Measurements from ENCODE around the gene ROBO3. TPM values are rescaled to one million over a fixed set of nuclear protein-coding genes. Genes with fewer than 3 reads are reported as not detected.
A peak's percentile ranks its signal among the peaks of the same experiment; 100 is the strongest.

Gene ROBO3
- total RNA-seq (2014; rRNA removed; shearing (Covaris generic); ENCODE audit: low replicate concordance) = 19.3 and 21.5 TPM in 2 replicates

DNA sequence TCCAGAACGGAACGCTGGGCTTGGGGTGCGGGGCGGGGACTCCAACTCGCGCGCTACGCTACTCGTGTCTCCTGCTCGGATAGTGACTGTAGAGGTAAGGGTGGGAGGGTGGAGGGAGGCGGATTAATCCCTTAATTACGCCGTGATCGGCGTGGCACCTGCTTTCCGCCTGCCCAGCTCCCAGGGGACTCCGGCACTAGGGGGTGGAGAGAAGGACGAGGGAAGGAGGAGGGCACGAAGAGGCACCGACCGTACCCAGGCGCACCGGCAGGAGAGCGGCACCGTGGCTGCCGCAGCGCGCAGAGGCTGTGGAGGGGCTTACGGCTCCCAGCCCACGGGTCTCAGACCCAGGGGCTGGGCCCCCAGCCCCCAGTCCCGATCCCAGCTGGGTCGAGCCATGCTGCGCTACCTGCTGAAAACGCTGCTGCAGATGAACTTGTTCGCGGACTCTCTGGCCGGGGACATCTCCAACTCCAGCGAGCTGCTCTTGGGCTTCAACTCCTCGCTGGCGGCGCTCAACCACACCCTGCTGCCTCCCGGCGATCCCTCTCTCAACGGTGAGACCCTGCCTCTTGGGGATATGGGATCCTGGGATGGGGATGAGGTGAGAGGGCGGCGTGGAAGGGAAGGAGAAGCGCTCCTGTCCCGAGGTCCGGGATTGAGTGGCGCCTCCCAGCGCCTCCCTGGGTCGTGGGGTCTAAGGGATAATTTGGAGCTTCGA, at the start of gene ROBO3:
Gene ROBO3 (plus strand): TSS at position 252 of the 721 bp plus-strand sequence. CDS start 146 bp downstream, at position 398.
- peak within 1 kb of the TSS; percentile 11; the same call in 1 of the 2 replicates for H3K4me3 ChIP-seq
- no peaks in the 10 kb centered on the region for H3K36me3 ChIP-seq
- H3K27me3 ChIP-seq = peaks cover 66% of the 10 kb centered on the region
- no peaks in the 10 kb centered on the region for H3K9me3 ChIP-seq
- DNase-seq = no peak

GRCh38 chr11:124817036-124817435, 48.2 kb upstream of the ROBO3 start:
- H3K36me3 ChIP-seq = no peaks in the 10 kb centered on the region
- no peak overlapping the region for H3K4me3 ChIP-seq
- no peaks in the 10 kb centered on the region for H3K27me3 ChIP-seq
- DNase-seq = no peak
- H3K9me3 ChIP-seq = no peaks in the 10 kb centered on the region

GRCh38 chr11:124821995-124822730, 43.1 kb upstream of the ROBO3 start:
- Histone ChIP-seq H3K4me3 (no peak overlapping the region), H3K27me3 (no peaks in the 10 kb centered on the region), H3K9me3 (no peaks in the 10 kb centered on the region), H3K36me3 (no peaks in the 10 kb centered on the region)
- no peak for DNase-seq

GRCh38 chr11:124823512-124824376, 41.5 kb upstream of the ROBO3 start:
- H3K36me3 ChIP-seq = no peaks in the 10 kb centered on the region
- H3K9me3 ChIP-seq = no peaks in the 10 kb centered on the region
- H3K27me3 ChIP-seq = no peaks in the 10 kb centered on the region
- no peak overlapping the region for H3K4me3 ChIP-seq
- peak; percentile 35 for DNase-seq

GRCh38 chr11:124825876-124826275, 39.4 kb upstream of the ROBO3 start:
- H3K9me3 ChIP-seq = no peaks in the 10 kb centered on the region
- no peak for DNase-seq

DNA sequence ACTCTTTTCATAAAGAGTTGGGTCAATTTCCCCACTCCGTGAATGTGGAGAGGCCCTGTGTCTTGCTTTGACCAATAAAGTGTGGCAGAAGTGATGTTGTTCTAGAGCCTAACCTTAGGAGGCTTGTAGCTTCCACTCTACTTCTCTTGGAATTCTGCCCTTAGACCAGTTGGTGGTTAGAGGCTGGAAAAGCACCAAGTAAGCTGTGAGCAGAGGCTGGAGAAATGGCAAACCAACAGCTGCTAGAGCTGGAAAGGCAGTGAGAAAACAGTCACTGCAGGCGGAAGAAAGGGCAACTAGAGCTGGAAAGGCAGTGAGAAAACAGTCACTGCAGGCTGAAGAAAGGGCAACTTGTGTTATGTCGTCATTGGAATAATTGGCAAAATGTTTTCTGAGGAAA, 35.2 kb upstream of the ROBO3 start:
- Histone ChIP-seq H3K36me3 (no peaks in the 10 kb centered on the region), H3K27me3 (no peaks in the 10 kb centered on the region), H3K9me3 (no peaks in the 10 kb centered on the region), H3K4me3 (no peak overlapping the region)
- DNase-seq = peak; percentile 41

More at GRCh38 chr11:124825876-124826275, 39.4 kb upstream of the ROBO3 start:
- H3K4me3 ChIP-seq = no peak overlapping the region
- no peaks in the 10 kb centered on the region for H3K36me3 ChIP-seq
- no peaks in the 10 kb centered on the region for H3K27me3 ChIP-seq

DNA sequence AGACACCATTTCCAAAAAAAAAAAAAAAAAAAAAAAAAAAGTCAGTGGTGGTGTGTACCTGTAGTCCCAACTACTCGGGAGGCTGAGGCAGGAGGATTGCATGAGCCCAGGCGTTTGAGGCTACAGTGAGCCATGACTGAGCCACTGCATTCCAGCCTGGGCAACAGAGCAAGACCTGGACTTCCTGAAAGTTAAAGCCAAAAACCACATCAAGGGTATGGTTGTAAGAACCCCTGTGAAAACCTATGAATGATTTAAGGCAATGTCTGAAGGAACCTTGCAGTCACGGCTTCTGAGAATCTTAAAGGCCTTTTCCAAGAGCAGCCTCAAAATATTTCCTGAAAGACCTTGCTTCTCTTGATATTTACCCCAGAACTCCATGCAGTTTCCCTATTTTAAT, 34.5 kb upstream of the ROBO3 start:
- H3K4me3 ChIP-seq = no peak overlapping the region
- no peak for DNase-seq
- no peaks in the 10 kb centered on the region for H3K9me3 ChIP-seq
- H3K36me3 ChIP-seq = no peaks in the 10 kb centered on the region
- H3K27me3 ChIP-seq = no peaks in the 10 kb centered on the region

DNA sequence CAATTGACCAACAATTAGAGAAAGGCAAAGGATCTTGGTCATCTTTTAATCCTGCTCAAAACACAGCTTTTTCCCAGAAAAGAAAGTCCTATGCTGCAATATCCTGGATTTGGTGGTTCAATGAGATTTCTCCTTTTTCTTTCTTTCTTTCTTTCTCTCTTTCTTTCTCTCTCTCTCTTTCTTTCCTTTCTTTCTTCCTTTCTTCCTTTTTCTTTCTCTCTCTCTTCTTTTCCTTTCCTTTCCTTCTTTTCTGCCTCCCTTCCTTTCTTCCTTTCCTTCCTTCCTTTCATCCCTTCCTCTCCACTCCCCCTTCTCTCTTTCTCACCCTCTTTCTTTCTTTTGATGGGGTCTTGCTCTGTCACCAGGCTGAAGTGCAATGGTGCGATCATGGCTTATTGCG, 33.3 kb upstream of the ROBO3 start:
- Histone ChIP-seq H3K36me3 (no peaks in the 10 kb centered on the region), H3K4me3 (no peak overlapping the region), H3K27me3 (no peaks in the 10 kb centered on the region), H3K9me3 (no peaks in the 10 kb centered on the region)
- DNase-seq = no peak

DNA sequence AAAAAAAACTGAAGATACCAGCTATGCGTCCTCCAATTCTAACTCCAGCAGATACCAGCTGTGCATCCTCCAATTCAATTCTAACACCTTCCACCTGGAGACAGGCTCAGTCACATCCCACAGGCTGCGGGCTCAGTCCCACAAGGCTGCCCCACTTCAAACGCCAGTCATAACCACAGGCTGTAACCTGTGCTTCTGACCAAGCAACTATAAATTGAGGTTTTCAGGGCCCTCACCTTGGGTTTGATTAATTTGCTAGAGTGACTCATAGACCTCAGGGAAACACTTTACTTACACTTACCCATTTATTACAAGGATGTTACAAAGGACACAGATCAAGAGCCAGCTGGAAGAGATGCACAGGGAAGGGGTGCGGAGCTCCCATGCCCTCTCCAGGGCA, 32.7 kb upstream of the ROBO3 start:
- no peak for DNase-seq
- no peak overlapping the region for H3K4me3 ChIP-seq
- no peaks in the 10 kb centered on the region for H3K36me3 ChIP-seq
- no peaks in the 10 kb centered on the region for H3K9me3 ChIP-seq
- no peaks in the 10 kb centered on the region for H3K27me3 ChIP-seq

DNA sequence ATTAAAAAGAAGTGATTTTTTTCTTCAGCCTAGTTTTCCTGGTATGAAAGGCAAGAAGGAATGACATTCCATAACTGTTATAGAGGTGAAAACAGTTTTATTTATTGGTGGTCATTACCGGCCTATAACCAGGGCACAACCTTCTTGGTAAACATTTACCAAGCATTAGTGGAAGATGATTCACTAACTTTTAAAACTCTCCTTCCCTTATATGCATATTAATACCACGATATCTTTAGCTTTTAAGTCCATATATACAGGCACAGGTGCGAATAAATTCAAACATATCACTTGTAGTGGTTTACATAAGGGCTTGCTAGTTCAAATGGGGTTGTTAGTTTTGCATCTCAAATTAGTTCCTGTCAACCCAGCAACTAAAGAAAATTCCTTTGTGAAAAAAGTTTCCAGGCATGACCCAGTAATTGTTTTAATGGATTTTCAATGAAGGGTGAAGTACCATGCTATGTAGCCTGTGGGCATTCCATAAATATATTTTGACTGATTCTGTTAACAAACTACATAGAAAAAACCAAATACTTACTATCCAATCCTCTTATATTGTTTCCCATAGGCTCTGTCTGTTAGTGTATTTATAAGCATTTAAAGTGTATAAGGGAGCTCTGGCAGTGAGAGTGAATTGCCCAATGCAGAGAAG, 30.6 kb upstream of the ROBO3 start:
- Histone ChIP-seq H3K4me3 (no peak overlapping the region), H3K27me3 (0 out of 2 replicates have a peak, but pooled peaks cover 2% of the 10 kb centered on the region), H3K9me3 (no peaks in the 10 kb centered on the region), H3K36me3 (no peaks in the 10 kb centered on the region)
- DNase-seq = no peak

DNA sequence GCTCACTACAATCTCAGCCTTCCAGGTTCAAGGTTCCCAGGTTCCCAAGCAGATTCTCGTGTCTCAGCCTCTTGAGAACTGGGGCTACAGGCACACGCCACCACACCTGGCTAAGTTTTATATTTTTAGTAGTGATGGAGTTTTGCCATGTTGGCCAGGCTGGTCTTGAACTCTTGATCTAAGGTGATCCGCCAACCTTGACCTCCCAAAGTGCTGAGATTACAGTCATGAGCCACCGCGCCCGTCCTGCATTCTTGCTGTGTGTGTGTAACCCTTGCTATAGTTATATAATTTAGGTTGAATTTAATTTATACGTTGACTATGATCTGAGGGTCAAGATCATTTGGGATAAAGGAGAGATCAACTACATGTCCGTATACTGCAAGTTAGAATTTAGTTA, 29.3 kb upstream of the ROBO3 start:
- Histone ChIP-seq H3K4me3 (no peak overlapping the region), H3K27me3 (peaks cover 10% of the 10 kb centered on the region; the same call in 1 of the 2 replicates), H3K9me3 (no peaks in the 10 kb centered on the region), H3K36me3 (no peaks in the 10 kb centered on the region)
- no peak for DNase-seq

DNA sequence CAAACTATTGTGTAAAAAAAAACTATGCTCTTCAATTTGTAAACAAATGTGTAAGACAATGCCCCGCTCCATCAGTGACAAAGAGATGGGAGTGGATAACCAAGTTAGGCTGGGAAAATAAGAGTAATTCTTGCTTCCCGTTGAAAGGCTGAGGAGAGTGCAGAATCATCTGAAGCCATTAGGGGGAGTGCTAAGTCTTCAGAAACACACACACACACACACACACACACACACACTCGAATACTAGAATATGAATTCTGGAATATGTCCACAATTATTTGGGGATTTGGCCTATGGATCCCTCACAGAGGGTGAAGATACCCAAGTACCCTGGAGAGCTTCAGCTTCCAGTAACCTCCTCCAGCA, 27.8 kb upstream of the ROBO3 start:
- Histone ChIP-seq H3K36me3 (no peaks in the 10 kb centered on the region), H3K4me3 (no peak overlapping the region), H3K9me3 (no peaks in the 10 kb centered on the region), H3K27me3 (peaks cover 10% of the 10 kb centered on the region; the same call in 1 of the 2 replicates)
- peak; percentile 28 for DNase-seq

DNA sequence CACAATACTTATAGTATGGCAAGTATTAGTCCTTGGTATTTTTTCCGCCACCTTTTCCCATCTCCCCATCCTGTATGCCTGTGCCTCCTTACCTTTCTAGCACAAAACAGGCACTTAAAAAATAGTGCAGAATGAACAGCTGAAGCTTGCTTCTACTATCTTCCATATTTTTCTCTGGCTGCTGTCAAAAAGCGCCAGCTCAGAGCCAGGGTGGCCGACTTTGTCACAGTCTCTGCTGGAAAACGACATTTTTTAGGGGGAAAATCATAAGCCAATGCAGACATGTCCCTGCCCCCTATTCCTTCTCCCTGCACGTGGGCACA, 26.5 kb upstream of the ROBO3 start:
- H3K27me3 ChIP-seq = peaks cover 11% of the 10 kb centered on the region
- DNase-seq = no peak
- no peaks in the 10 kb centered on the region for H3K9me3 ChIP-seq
- H3K4me3 ChIP-seq = no peak overlapping the region
- no peaks in the 10 kb centered on the region for H3K36me3 ChIP-seq

DNA sequence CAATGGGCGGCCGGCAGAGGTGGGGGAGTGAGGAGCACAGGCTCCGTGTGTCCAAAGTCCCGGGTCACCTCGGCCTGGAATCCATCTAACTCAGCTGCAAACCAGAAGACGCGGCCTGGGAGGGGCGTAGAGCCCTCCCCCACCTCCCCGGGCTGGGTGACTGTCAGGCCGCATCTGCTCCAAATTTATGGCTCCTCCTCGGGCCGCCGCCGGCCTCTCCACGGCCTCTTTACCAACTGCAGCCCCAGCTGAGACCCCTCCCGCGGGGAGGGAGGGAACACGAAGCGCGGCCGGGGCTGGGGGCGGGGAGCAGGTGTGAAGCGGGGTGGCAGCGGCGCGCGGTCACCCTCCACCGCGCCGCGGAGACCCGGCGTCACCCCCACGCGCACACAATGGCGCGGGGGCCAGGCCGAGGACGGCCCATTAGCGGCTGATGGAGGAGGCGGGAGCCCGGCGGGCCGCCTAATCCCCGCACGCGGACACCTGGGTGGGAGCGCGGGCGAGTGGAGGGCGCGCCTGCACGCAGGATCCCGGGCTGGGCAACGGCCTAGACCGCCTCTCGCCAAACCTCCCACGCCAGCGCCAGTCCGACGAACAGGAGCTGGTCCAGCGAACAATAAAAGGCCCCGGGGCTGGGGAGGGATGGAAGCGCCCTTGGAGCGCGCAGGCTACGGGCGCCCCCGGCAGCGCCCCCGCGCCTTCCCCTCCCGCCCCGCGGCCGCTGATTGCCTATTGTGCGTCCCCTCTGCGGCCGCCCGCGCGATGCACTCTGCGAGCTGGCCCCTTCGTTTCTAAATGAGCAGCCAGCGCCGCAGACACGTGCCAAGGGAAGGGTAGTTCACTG, 25.9 kb upstream of the ROBO3 start:
- Histone ChIP-seq H3K27me3 (peaks cover 16% of the 10 kb centered on the region), H3K9me3 (no peaks in the 10 kb centered on the region), H3K4me3 (no peak overlapping the region), H3K36me3 (no peaks in the 10 kb centered on the region)
- no peak for DNase-seq

- DNase-seq = no peak
- H3K9me3 ChIP-seq = no peaks in the 10 kb centered on the region
- H3K4me3 ChIP-seq = no peak overlapping the region
- no peaks in the 10 kb centered on the region for H3K36me3 ChIP-seq
- H3K27me3 ChIP-seq = peaks cover 18% of the 10 kb centered on the region
Observed at GRCh38 chr11:124839972-124840621, 25.1 kb upstream of the ROBO3 start.

Data from MG63 (cell line).